HCT116 (cell line): ENCODE data around the gene ADCY2. TPM values are rescaled to one million over a fixed set of nuclear protein-coding genes. Genes with fewer than 3 reads are reported as not detected.

Experiments
- ATAC-seq: fragments of 200-7000 bp; cut with Tn5 transposase; 2 replicates; pipeline ENCODE4 v1.9.1; 2020; ENCODE audit warnings: mild to moderate bottlenecking, moderate library complexity
- BruUV-seq: library from RNA; stranded (reverse); fragments of 400-500 nt; replicated peaks from 2 replicates; lab custom pipeline; 2021; lab: Mats Ljungman, UMichigan
- CTCF ChIA-PET: fragments of 300-600 bp; sonication (Branson Sonifier 250); formaldehyde crosslinking; loops from one replicate; lab custom pipeline; 2021; ENCODE audit warnings: antibody characterized with exemption; lab: Charles Lee
- POLR2A ChIA-PET: fragments of 300-600, 350-600 bp; sonication (Branson Sonifier 250); formaldehyde crosslinking; loops from one replicate; lab custom pipeline; 2021; ENCODE audit warnings: antibody characterized with exemption; lab: Charles Lee
- RAD21 ChIA-PET, 2 experiments: fragments of 300-600 bp; sonication (Branson Sonifier 250); formaldehyde crosslinking; loops; one replicate each; lab custom pipeline; 2023; ENCODE audit warnings: low total read pairs in 2 of 2; ENCODE audit not compliant: uncharacterized antibody in 2 of 2, unreplicated experiment in 2 of 2, low non-redundant PET in 1 of 2; lab: Charles Lee
- DNase-seq: peaks from one replicate; pipeline ENCODE4 v3.0.0-alpha.2; 2010; ENCODE audit warnings: low read depth, low spot score
- H2AFZ ChIP-seq: fragments of 200-600 bp; shearing (Covaris generic), sonication (generic); 2 replicates; pipeline ENCODE4 v1.6.1; 2017; ENCODE audit warnings: low read depth, mixed run types, mixed read lengths, antibody characterized with exemption, low read length; ENCODE audit not compliant: poor library complexity, severe bottlenecking
- H3K27ac ChIP-seq: 2 replicates; pipeline ENCODE4 v1.5.1; 2012; ENCODE audit warnings: low read depth, low read length
- H3K27me3 ChIP-seq: fragments of 200-600 bp; sonication (generic); 2 replicates; pipeline ENCODE4 v1.6.1; 2016; ENCODE audit warnings: mixed run types, low read length, mixed read lengths; ENCODE audit not compliant: insufficient read depth
- H3K36me3 ChIP-seq, 2 experiments: fragments of 200-500 bp in 1 of 2; fragments of 200-600 bp in 1 of 2; sonication (Bioruptor generic) in 1 of 2; sonication (generic) in 1 of 2; 2 replicates each; pipeline versions ENCODE4 v1.5.1 to v1.6.1; 2014 to 2016; ENCODE audit warnings: low read length in 2 of 2, inconsistent platforms in 1 of 2, mixed read lengths in 1 of 2, mixed run types in 1 of 2; ENCODE audit not compliant: insufficient read depth in 2 of 2, control insufficient read depth in 1 of 2
- H3K4me1 ChIP-seq, 2 experiments: fragments of 200-600 bp in 1 of 2; sonication (generic) in 1 of 2; 2 replicates each; pipeline versions ENCODE4 v1.5.1 to v1.6.1; 2012 to 2017; ENCODE audit warnings: low read length in 2 of 2, inconsistent platforms in 1 of 2, mild to moderate bottlenecking in 1 of 2, mixed read lengths in 1 of 2, mixed run types in 1 of 2, moderate library complexity in 1 of 2; ENCODE audit not compliant: insufficient read depth in 2 of 2, control insufficient read depth in 1 of 2
- H3K4me2 ChIP-seq: fragments of 200-600 bp; sonication (generic); 2 replicates; pipeline ENCODE4 v1.6.1; 2017; ENCODE audit warnings: mixed run types, low read length, mixed read lengths
- H3K4me3 ChIP-seq, 2 experiments: fragments of 200-600 bp in 1 of 2; sonication (generic) in 1 of 2; replicated peaks in 1 of 2; 2 replicates each; pipeline ENCODE4 v1.5.1; 2011 to 2016; ENCODE audit warnings: low read length in 2 of 2, control low read depth in 1 of 2, low read depth in 1 of 2, mild to moderate bottlenecking in 1 of 2, mixed read lengths in 1 of 2, mixed run types in 1 of 2
- H3K79me2 ChIP-seq: fragments of 200-600 bp; sonication (generic); 2 replicates; pipeline ENCODE4 v1.6.1; 2017; ENCODE audit warnings: mild to moderate bottlenecking, mixed run types, low read length, moderate library complexity, mixed read lengths; ENCODE audit not compliant: insufficient read depth
- H3K9ac ChIP-seq: fragments of 200-600 bp; sonication (generic); 2 replicates; pipeline ENCODE4 v1.6.1; 2016; ENCODE audit warnings: low read length, mixed read lengths
- H3K9me2 ChIP-seq: fragments of 200-600 bp; sonication (generic), shearing (Covaris generic); 2 replicates; pipeline ENCODE4 v1.6.1; 2017; ENCODE audit warnings: mixed run types, mild to moderate bottlenecking, moderate library complexity; ENCODE audit not compliant: insufficient read depth
- H3K9me3 ChIP-seq, 2 experiments: fragments of 200-500 bp in 1 of 2; fragments of 200-600 bp in 1 of 2; sonication (Bioruptor generic) in 1 of 2; sonication (generic) in 1 of 2; 2 replicates each; pipeline ENCODE4 v1.6.1; 2014 to 2017; ENCODE audit warnings: low read length in 2 of 2, mixed read lengths in 2 of 2, inconsistent platforms in 1 of 2, low read depth in 1 of 2, mild to moderate bottlenecking in 1 of 2, mixed run types in 1 of 2, moderate library complexity in 1 of 2; ENCODE audit not compliant: control insufficient read depth in 1 of 2, insufficient read depth in 1 of 2
- H4K20me1 ChIP-seq: fragments of 200-600 bp; sonication (generic), shearing (Covaris generic); 2 replicates; pipeline ENCODE4 v1.6.1; 2017; ENCODE audit warnings: mixed run types, mild to moderate bottlenecking, moderate library complexity; ENCODE audit not compliant: insufficient read depth
- CBX3 ChIP-seq: IDR thresholded peaks from 2 replicates; pipeline ENCODE4 v1.6.1; 2012; ENCODE audit warnings: low read depth
- ELF1 ChIP-seq: IDR thresholded peaks from 2 replicates; pipeline ENCODE4 v1.6.1; 2012; ENCODE audit warnings: low read depth, borderline replicate concordance
- EZH2 ChIP-seq: fragments of 200-600 bp; sonication (generic); IDR thresholded peaks from 2 replicates; pipeline ENCODE4 v1.6.1; 2017; ENCODE audit warnings: antibody characterized with exemption, mixed run types
- EZH2phosphoT487 ChIP-seq: fragments of 200-600 bp; IDR thresholded peaks from 2 replicates; pipeline ENCODE4 v1.6.1; 2018; ENCODE audit warnings: antibody characterized with exemption, borderline replicate concordance
- FOSL1 ChIP-seq: IDR thresholded peaks from 2 replicates; pipeline ENCODE4 v1.6.1; 2012; ENCODE audit warnings: low read depth
- JUND ChIP-seq: IDR thresholded peaks from 2 replicates; pipeline ENCODE4 v1.6.1; 2012
- POLR2A ChIP-seq: IDR thresholded peaks from 2 replicates; pipeline ENCODE4 v1.7.0; 2011; ENCODE audit warnings: borderline replicate concordance; ENCODE audit not compliant: insufficient read depth, insufficient read length; ENCODE audit errors: extremely low read depth
- POLR2AphosphoS5 ChIP-seq: IDR thresholded peaks from 2 replicates; pipeline ENCODE4 v1.6.1; 2011; ENCODE audit warnings: mild to moderate bottlenecking, low read depth, low read length, moderate library complexity
- RAD21 ChIP-seq: IDR thresholded peaks from 2 replicates; pipeline ENCODE4 v1.6.1; 2012; ENCODE audit warnings: low read depth, mild to moderate bottlenecking
- SIN3A ChIP-seq: IDR thresholded peaks from 2 replicates; pipeline ENCODE4 v1.6.1; 2012; ENCODE audit warnings: low read depth
- SP1 ChIP-seq: IDR thresholded peaks from 2 replicates; pipeline ENCODE4 v1.6.1; 2012; ENCODE audit warnings: low read depth
- YY1 ChIP-seq: IDR thresholded peaks from 2 replicates; pipeline ENCODE4 v1.6.1; 2011; ENCODE audit warnings: low read length, low read depth, moderate library complexity, mild to moderate bottlenecking; ENCODE audit not compliant: insufficient replicate concordance; ENCODE audit errors: extremely low read depth
- intact Hi-C: fragments of 100-400 bp; cut with micrococcal nuclease; formaldehyde crosslinking; loops from 2 replicates; pipeline ENCODE4 v1.10.0; 2022
- total RNA-seq: library from RNA; stranded (reverse); gene quantifications from one replicate; pipeline ENCODE4 v1.2.1, GENCODE V29; 2021; ENCODE audit not compliant: unreplicated experiment
- TF ChIP-seq, protein P1 (sequence below), 3 experiments: fragments of 200-600 bp in 1 of 3; sonication (generic) in 1 of 3; IDR thresholded peaks in 2 of 3; conservative IDR thresholded peaks in 1 of 3; 2 replicates each; pipeline ENCODE4 v1.5.1; 2012 to 2017; ENCODE audit warnings: low read depth in 2 of 3, low read length in 2 of 3, antibody characterized with exemption in 1 of 3, borderline replicate concordance in 1 of 3, control low read depth in 1 of 3, mild to moderate bottlenecking in 1 of 3, mixed read lengths in 1 of 3, mixed run types in 1 of 3, moderate library complexity in 1 of 3; ENCODE audit not compliant: insufficient read depth in 1 of 3
- TF ChIP-seq, protein P2 (sequence below): IDR thresholded peaks from 2 replicates; pipeline ENCODE4 v1.6.1; 2012
- TF ChIP-seq, protein P3 (sequence below): IDR thresholded peaks from 2 replicates; pipeline ENCODE4 v1.6.1; 2011; ENCODE audit warnings: mild to moderate bottlenecking, low read length, moderate library complexity; ENCODE audit not compliant: insufficient replicate concordance; ENCODE audit errors: extremely low read depth

Gene ADCY2
- total RNA-seq, 1 experiment from 2014 or later, result 0.15 TPM

DNA sequence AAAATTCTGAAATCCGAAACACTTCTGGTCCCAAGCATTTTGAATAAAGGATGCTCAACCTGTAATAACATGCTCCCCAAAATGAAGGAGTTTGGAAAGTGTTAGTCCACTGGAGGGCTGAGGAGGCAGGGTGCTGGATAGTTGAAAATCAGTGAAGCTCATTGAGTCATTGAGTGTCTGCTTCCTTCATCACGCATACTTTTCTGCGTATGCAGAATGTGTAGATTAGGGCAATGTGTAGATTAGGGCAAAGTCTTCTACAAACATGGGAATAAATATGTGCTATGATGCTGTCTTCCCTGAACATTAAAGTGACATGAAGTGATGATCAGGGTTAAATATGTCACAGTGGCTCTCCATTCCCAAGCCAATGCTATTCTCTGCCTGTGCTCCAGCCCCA is 261.2 kb downstream of the ADCY2 start:
- H3K4me2 ChIP-seq, result no peak overlapping the region
- no peaks in the 10 kb centered on the region for H3K27me3 ChIP-seq
- H3K9me2 ChIP-seq, result no peaks in the 10 kb centered on the region
- RAD21 ChIA-PET, result no interaction called here
- H3K4me3 ChIP-seq, result no peak overlapping the region
- H3K79me2 ChIP-seq, result no peaks in the 10 kb centered on the region
- H2AFZ ChIP-seq, result no peak overlapping the region
- H3K9me3 ChIP-seq, result peaks cover 0 to 6% of the 10 kb centered on the region in 2 experiments; a peak in 2 of 4 replicates
- no peak overlapping the region for H3K27ac ChIP-seq
- intact Hi-C loops, result no loop called here
- DNase-seq, result no peak
- BruUV-seq, result no TSS peak
- CTCF ChIA-PET, result no interaction called here
- H3K4me1 ChIP-seq, result no peaks in the 10 kb centered on the region
- no peaks in the 10 kb centered on the region for H4K20me1 ChIP-seq
- TF ChIP-seq CBX3 (no peak), JUND (no peak)
- POLR2A ChIA-PET, result no interaction called here
- H3K9ac ChIP-seq, result no peak overlapping the region
- no peak for ATAC-seq
- no peaks in the 10 kb centered on the region for H3K36me3 ChIP-seq

DNA sequence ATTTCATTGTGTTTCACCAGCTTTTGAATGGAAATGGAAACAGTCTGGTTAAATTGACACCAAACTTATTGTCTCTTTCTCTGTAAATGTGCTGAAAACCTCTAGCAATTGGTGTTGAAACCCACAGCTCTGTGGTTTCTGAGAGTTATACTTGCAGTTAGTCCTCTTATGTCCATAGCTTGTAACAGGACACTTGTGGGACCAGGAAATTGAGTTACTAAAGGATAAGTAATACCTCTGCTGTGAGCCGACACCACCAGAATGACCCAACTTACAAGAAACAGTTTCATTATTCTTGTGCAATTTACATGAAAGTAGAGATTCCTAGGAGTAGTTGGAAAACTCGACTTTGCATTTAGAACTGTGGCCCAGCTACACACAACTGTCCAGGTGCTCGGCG is 263.5 kb downstream of the ADCY2 start:
- Histone ChIP-seq H3K9ac (no peak overlapping the region), H3K27me3 (no peaks in the 10 kb centered on the region), H3K27ac (no peak overlapping the region), H4K20me1 (no peaks in the 10 kb centered on the region), H2AFZ (no peak overlapping the region), H3K9me2 (no peaks in the 10 kb centered on the region), H3K4me1 (no peaks in the 10 kb centered on the region), H3K9me3 (peaks cover 0 to 6% of the 10 kb centered on the region in 2 experiments; a peak in 2 of 4 replicates), H3K36me3 (no peaks in the 10 kb centered on the region), H3K4me3 (no peak overlapping the region), H3K4me2 (no peak overlapping the region), H3K79me2 (no peaks in the 10 kb centered on the region)
- ChIA-PET POLR2A (no interaction called here), CTCF (no interaction called here), RAD21 (no interaction called here)
- no TSS peak for BruUV-seq
- ATAC-seq (no peak), DNase-seq (no peak)
- TF ChIP-seq SP1 (no peak), RAD21 (no peak), ELF1 (no peak), FOSL1 (no peak), EZH2 (no peak), CBX3 (no peak), YY1 (no peak), EZH2phosphoT487 (no peak), POLR2AphosphoS5 (no peak), SIN3A (no peak), POLR2A (no peak)
- TF ChIP-seq, protein P1, sequence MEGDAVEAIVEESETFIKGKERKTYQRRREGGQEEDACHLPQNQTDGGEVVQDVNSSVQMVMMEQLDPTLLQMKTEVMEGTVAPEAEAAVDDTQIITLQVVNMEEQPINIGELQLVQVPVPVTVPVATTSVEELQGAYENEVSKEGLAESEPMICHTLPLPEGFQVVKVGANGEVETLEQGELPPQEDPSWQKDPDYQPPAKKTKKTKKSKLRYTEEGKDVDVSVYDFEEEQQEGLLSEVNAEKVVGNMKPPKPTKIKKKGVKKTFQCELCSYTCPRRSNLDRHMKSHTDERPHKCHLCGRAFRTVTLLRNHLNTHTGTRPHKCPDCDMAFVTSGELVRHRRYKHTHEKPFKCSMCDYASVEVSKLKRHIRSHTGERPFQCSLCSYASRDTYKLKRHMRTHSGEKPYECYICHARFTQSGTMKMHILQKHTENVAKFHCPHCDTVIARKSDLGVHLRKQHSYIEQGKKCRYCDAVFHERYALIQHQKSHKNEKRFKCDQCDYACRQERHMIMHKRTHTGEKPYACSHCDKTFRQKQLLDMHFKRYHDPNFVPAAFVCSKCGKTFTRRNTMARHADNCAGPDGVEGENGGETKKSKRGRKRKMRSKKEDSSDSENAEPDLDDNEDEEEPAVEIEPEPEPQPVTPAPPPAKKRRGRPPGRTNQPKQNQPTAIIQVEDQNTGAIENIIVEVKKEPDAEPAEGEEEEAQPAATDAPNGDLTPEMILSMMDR (IDR thresholded peaks at IDR 0.05 in 2 of 3, conservative IDR thresholded peaks at IDR 0.05 in 1 of 3; ENCODE audit: borderline replicate concordance in 1 of 3, insufficient read depth in 1 of 3, low read depth in 2 of 3, low read length in 2 of 3), result no peak
- TF ChIP-seq, protein P2, sequence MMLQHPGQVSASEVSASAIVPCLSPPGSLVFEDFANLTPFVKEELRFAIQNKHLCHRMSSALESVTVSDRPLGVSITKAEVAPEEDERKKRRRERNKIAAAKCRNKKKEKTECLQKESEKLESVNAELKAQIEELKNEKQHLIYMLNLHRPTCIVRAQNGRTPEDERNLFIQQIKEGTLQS, result no peak
- TF ChIP-seq, protein P3, sequence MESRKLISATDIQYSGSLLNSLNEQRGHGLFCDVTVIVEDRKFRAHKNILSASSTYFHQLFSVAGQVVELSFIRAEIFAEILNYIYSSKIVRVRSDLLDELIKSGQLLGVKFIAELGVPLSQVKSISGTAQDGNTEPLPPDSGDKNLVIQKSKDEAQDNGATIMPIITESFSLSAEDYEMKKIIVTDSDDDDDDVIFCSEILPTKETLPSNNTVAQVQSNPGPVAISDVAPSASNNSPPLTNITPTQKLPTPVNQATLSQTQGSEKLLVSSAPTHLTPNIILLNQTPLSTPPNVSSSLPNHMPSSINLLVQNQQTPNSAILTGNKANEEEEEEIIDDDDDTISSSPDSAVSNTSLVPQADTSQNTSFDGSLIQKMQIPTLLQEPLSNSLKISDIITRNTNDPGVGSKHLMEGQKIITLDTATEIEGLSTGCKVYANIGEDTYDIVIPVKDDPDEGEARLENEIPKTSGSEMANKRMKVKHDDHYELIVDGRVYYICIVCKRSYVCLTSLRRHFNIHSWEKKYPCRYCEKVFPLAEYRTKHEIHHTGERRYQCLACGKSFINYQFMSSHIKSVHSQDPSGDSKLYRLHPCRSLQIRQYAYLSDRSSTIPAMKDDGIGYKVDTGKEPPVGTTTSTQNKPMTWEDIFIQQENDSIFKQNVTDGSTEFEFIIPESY, result no peak
- intact Hi-C loops, result no loop called here
